ENCODE data around the gene MAN2B2. TPM values are rescaled to one million over a fixed set of nuclear protein-coding genes. Genes with fewer than 3 reads are reported as not detected.

Gene MAN2B2
- total RNA-seq, 1 experiment from 2014 or later, result 8.5 TPM

DNA sequence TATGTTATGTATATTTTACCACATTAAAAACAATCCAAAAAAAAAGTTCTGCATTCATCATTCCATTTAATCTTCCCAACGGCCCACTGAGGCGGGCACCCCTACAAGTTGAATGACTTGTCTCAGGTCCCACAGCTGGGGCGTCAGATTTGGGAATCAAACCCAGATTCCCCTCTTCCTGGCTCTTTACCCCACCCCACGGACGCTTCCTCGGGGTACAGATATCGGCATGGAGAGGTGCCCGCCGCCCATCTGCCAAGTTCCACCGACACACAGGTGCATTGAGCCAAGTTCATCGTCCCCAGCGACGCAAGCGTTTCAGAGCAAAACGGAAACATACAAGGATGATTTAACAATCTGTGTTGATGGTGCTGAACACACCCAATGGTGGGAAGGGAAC is 36.9 kb upstream of the MAN2B2 start:
- H4K20me1 ChIP-seq (ENCODE audit: low read length), result no peaks in the 10 kb centered on the region
- TF ChIP-seq CTCF (conservative IDR thresholded peaks at IDR 0.05; ENCODE audit: low read depth, low read length) (no peak), EZH2phosphoT487 (IDR thresholded peaks at IDR 0.05; ENCODE audit: borderline replicate concordance, low read length) (no peak), EZH2 (IDR thresholded peaks at IDR 0.05; ENCODE audit: low read length, unreplicated experiment) (no peak)
- no peak overlapping the region for H3K9ac ChIP-seq (ENCODE audit: low read length)
- no peak overlapping the region for H3K4me3 ChIP-seq (ENCODE audit: low read length)
- POLR2A ChIA-PET (ENCODE audit: unreplicated experiment), result no interaction called here
- ATAC-seq (no peak), DNase-seq (no peak)
- H3K79me2 ChIP-seq (ENCODE audit: low read length), result no peaks in the 10 kb centered on the region
- no TSS peak for BruUV-seq (replicated peaks)
- peaks cover 12% of the 10 kb centered on the region for H3K27me3 ChIP-seq (ENCODE audit: low read length)
- intact Hi-C loops (cut with micrococcal nuclease), result no loop called here
- no peaks in the 10 kb centered on the region for H3K4me1 ChIP-seq (ENCODE audit: insufficient read depth, low read length)
- H3K9me2 ChIP-seq (replicated peaks; ENCODE audit: low read length), result no peaks in the 10 kb centered on the region
- no peak overlapping the region for H2AFZ ChIP-seq (ENCODE audit: low read length)
- H3F3A ChIP-seq (ENCODE audit: low read length, unreplicated experiment), result no peaks in the 10 kb centered on the region
- CTCF ChIA-PET, result no interaction called here
- no peak overlapping the region for H3K4me2 ChIP-seq (ENCODE audit: low read length)
- H3K27ac ChIP-seq (ENCODE audit: low read length), result no peak overlapping the region
- H3K9me3 ChIP-seq (ENCODE audit: low read length), result no peaks in the 10 kb centered on the region
- no peaks in the 10 kb centered on the region for H3K36me3 ChIP-seq (ENCODE audit: low read depth, low read length)

DNA sequence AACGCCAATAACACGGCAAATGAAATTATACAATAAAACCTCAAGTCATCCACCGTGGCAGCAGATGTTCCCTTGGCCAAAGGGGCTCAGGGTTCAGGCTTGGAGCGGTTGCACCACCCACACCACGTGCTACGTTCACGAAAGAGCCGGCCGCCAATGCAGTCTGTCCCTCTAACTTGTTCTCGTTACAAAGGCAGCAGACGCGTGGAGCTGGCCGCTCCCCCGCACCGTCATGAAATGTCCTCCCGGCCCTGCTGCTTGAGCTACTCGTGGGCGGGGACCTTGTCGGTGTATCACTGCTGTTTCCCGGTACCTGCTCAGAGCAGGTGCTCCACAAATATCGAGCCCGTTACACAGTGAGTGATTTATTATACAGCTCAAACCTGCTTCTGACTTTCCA is 36.4 kb upstream of the MAN2B2 start:
- Histone ChIP-seq H3K27ac (ENCODE audit: low read length) (no peak overlapping the region), H3K9ac (ENCODE audit: low read length) (no peak overlapping the region), H4K20me1 (ENCODE audit: low read length) (no peaks in the 10 kb centered on the region), H3K9me2 (replicated peaks; ENCODE audit: low read length) (no peaks in the 10 kb centered on the region), H3K79me2 (ENCODE audit: low read length) (no peaks in the 10 kb centered on the region), H3F3A (ENCODE audit: low read length, unreplicated experiment) (no peaks in the 10 kb centered on the region), H3K4me3 (ENCODE audit: low read length) (no peak overlapping the region), H3K9me3 (ENCODE audit: low read length) (no peaks in the 10 kb centered on the region), H3K36me3 (ENCODE audit: low read depth, low read length) (no peaks in the 10 kb centered on the region), H2AFZ (ENCODE audit: low read length) (no peak overlapping the region), H3K27me3 (ENCODE audit: low read length) (peaks cover 12% of the 10 kb centered on the region), H3K4me1 (ENCODE audit: insufficient read depth, low read length) (no peaks in the 10 kb centered on the region), H3K4me2 (ENCODE audit: low read length) (no peak overlapping the region)
- BruUV-seq (replicated peaks), result no TSS peak
- intact Hi-C loops (cut with micrococcal nuclease), result no loop called here
- TF ChIP-seq CTCF (conservative IDR thresholded peaks at IDR 0.05; ENCODE audit: low read depth, low read length) (no peak), EZH2phosphoT487 (IDR thresholded peaks at IDR 0.05; ENCODE audit: borderline replicate concordance, low read length) (no peak), EZH2 (IDR thresholded peaks at IDR 0.05; ENCODE audit: low read length, unreplicated experiment) (no peak)
- ChIA-PET POLR2A (ENCODE audit: unreplicated experiment) (no interaction called here), CTCF (no interaction called here)
- DNase-seq, result no peak
- ATAC-seq, result no peak

- intact Hi-C loops (cut with micrococcal nuclease), result no loop called here
- ChIA-PET CTCF (no interaction called here), POLR2A (ENCODE audit: unreplicated experiment) (no interaction called here)
- H3K36me3 ChIP-seq (ENCODE audit: low read depth, low read length), result no peaks in the 10 kb centered on the region
- ATAC-seq (no peak), DNase-seq (no peak)
- H4K20me1 ChIP-seq (ENCODE audit: low read length), result no peaks in the 10 kb centered on the region
- BruUV-seq (replicated peaks), result no TSS peak
- H3K4me2 ChIP-seq (ENCODE audit: low read length), result no peak overlapping the region
- no peak overlapping the region for H3K4me3 ChIP-seq (ENCODE audit: low read length)
- no peaks in the 10 kb centered on the region for H3K9me3 ChIP-seq (ENCODE audit: low read length)
- H3F3A ChIP-seq (ENCODE audit: low read length, unreplicated experiment), result no peaks in the 10 kb centered on the region
- no peaks in the 10 kb centered on the region for H3K4me1 ChIP-seq (ENCODE audit: insufficient read depth, low read length)
- H2AFZ ChIP-seq (ENCODE audit: low read length), result no peak overlapping the region
- H3K27me3 ChIP-seq (ENCODE audit: low read length), result peaks cover 12% of the 10 kb centered on the region
- no peaks in the 10 kb centered on the region for H3K79me2 ChIP-seq (ENCODE audit: low read length)
- no peak overlapping the region for H3K9ac ChIP-seq (ENCODE audit: low read length)
- H3K9me2 ChIP-seq (replicated peaks; ENCODE audit: low read length), result no peaks in the 10 kb centered on the region
- H3K27ac ChIP-seq (ENCODE audit: low read length), result no peak overlapping the region
- no peak for TF ChIP-seq EZH2 (IDR thresholded peaks at IDR 0.05; ENCODE audit: low read length, unreplicated experiment)
- TF ChIP-seq EZH2phosphoT487 (IDR thresholded peaks at IDR 0.05; ENCODE audit: borderline replicate concordance, low read length), result no peak
- no peak for TF ChIP-seq CTCF (conservative IDR thresholded peaks at IDR 0.05; ENCODE audit: low read depth, low read length)
Measured at GRCh38 chr4:6539009-6539764, 35.8 kb upstream of the MAN2B2 start.
